H9 (cell line): ENCODE measurements around the gene CRISP2. TPM values are rescaled to one million over a fixed set of nuclear protein-coding genes. Genes with fewer than 3 reads are reported as not detected.

Experiments
- DNase-seq: peaks from one replicate; pipeline ENCODE4 v3.0.0-alpha.2; 2017
- H2AFZ ChIP-seq: one replicate; pipeline ENCODE4 v1.6.1; 2013; ENCODE audit warnings: mild to moderate bottlenecking, low read length, control low read depth, moderate library complexity
- H2AK5ac ChIP-seq: 2 replicates; pipeline ENCODE4 v1.6.1; 2013; ENCODE audit warnings: low read length, control low read depth, mixed read lengths; ENCODE audit not compliant: insufficient read length
- H2BK120ac ChIP-seq: one replicate; pipeline ENCODE4 v1.6.1; 2013; ENCODE audit warnings: low read depth, mild to moderate bottlenecking, low read length, control low read depth, inconsistent platforms; ENCODE audit not compliant: poor library complexity, severe bottlenecking
- H2BK12ac ChIP-seq: 2 replicates; pipeline ENCODE4 v1.6.1; 2013; ENCODE audit warnings: low read length, control low read depth, mixed read lengths, low read depth; ENCODE audit not compliant: insufficient read length
- H2BK15ac ChIP-seq: 2 replicates; pipeline ENCODE4 v1.6.1; 2013; ENCODE audit warnings: low read depth, low read length, control low read depth
- H2BK20ac ChIP-seq: one replicate; pipeline ENCODE4 v1.6.1; 2013; ENCODE audit warnings: low read depth, mild to moderate bottlenecking, low read length, control low read depth, inconsistent platforms; ENCODE audit not compliant: poor library complexity, severe bottlenecking
- H2BK5ac ChIP-seq: 2 replicates; pipeline ENCODE4 v1.6.1; 2013; ENCODE audit warnings: low read length, control low read depth, mixed read lengths; ENCODE audit not compliant: insufficient read length
- H3K14ac ChIP-seq: 2 replicates; pipeline ENCODE4 v1.6.1; 2013; ENCODE audit warnings: low read length, control low read depth; ENCODE audit not compliant: insufficient read depth
- H3K18ac ChIP-seq: 2 replicates; pipeline ENCODE4 v1.6.1; 2013; ENCODE audit warnings: low read depth, mild to moderate bottlenecking, mixed read lengths, low read length, control low read depth; ENCODE audit not compliant: insufficient read length
- H3K23ac ChIP-seq: 2 replicates; pipeline ENCODE4 v1.6.1; 2013; ENCODE audit warnings: low read length, control low read depth, mixed read lengths, low read depth; ENCODE audit not compliant: insufficient read length
- H3K23me2 ChIP-seq: 2 replicates; pipeline ENCODE4 v1.6.1; 2013; ENCODE audit warnings: low read depth, mild to moderate bottlenecking, mixed read lengths, low read length, control low read depth; ENCODE audit not compliant: insufficient read length, poor library complexity, severe bottlenecking
- H3K27ac ChIP-seq: 2 replicates; pipeline ENCODE4 v1.5.1; 2013; ENCODE audit warnings: low read length, control low read depth, mixed read lengths, low read depth; ENCODE audit not compliant: insufficient read length
- H3K27me3 ChIP-seq: 2 replicates; pipeline ENCODE4 v1.6.1; 2013; ENCODE audit warnings: low read length, control low read depth, inconsistent platforms; ENCODE audit not compliant: insufficient read depth
- H3K4ac ChIP-seq: 2 replicates; pipeline ENCODE4 v1.6.1; 2013; ENCODE audit warnings: low read depth, mild to moderate bottlenecking, control low read depth, inconsistent platforms, low read length, moderate library complexity
- H3K4me1 ChIP-seq: 2 replicates; pipeline ENCODE4 v1.6.1; 2013; ENCODE audit warnings: low read length, control low read depth, inconsistent platforms; ENCODE audit not compliant: insufficient read depth
- H3K4me2 ChIP-seq: 2 replicates; pipeline ENCODE4 v1.6.1; 2013; ENCODE audit warnings: low read length, control low read depth, mixed read lengths; ENCODE audit not compliant: insufficient read length, insufficient read depth
- H3K56ac ChIP-seq: 2 replicates; pipeline ENCODE4 v1.6.1; 2013; ENCODE audit warnings: low read depth, mild to moderate bottlenecking, mixed read lengths, low read length, control low read depth; ENCODE audit not compliant: insufficient read length
- H3K79me1 ChIP-seq: 2 replicates; pipeline ENCODE4 v1.6.1; 2013; ENCODE audit warnings: low read depth, mild to moderate bottlenecking, moderate library complexity, low read length, control low read depth, inconsistent platforms; ENCODE audit not compliant: insufficient read depth, poor library complexity, severe bottlenecking
- H3K79me2 ChIP-seq: 2 replicates; pipeline ENCODE4 v1.6.1; 2013; ENCODE audit warnings: low read length, control low read depth, inconsistent platforms; ENCODE audit not compliant: insufficient read depth
- H3K9ac ChIP-seq: 2 replicates; pipeline ENCODE4 v1.6.1; 2013; ENCODE audit warnings: low read length, control low read depth, mixed read lengths; ENCODE audit not compliant: insufficient read length; ENCODE audit errors: extremely low read depth
- H3K9me3 ChIP-seq: one replicate; pipeline ENCODE4 v1.6.1; 2013; ENCODE audit warnings: low read depth, low read length, inconsistent platforms; ENCODE audit not compliant: control insufficient read depth
- H3T11ph ChIP-seq: one replicate; pipeline ENCODE4 v1.6.1; 2013; ENCODE audit warnings: mild to moderate bottlenecking, low read length, control low read depth, inconsistent platforms
- H4K20me1 ChIP-seq: one replicate; pipeline ENCODE4 v1.6.1; 2013; ENCODE audit not compliant: control insufficient read depth, insufficient read length, insufficient read depth
- H4K5ac ChIP-seq: 2 replicates; pipeline ENCODE4 v1.6.1; 2013; ENCODE audit warnings: low read depth, mild to moderate bottlenecking, mixed read lengths, low read length, control low read depth; ENCODE audit not compliant: insufficient read length
- H4K8ac ChIP-seq: replicated peaks from 2 replicates; pipeline ENCODE4 v1.6.1; 2013; ENCODE audit warnings: low read length, control low read depth, mixed read lengths, low read depth; ENCODE audit not compliant: insufficient read length
- H4K91ac ChIP-seq: 2 replicates; pipeline ENCODE4 v1.6.1; 2013; ENCODE audit warnings: low read depth, mild to moderate bottlenecking, moderate library complexity, mixed read lengths, low read length, control low read depth; ENCODE audit not compliant: insufficient read length
- H3K27ac Mint-ChIP-seq, 3 experiments: 2 replicates in 2 of 3; 3 replicates in 1 of 3; pipeline ENCODE4 v1.8.0; 2020 to 2021; ENCODE audit warnings: mixed read lengths in 3 of 3, mild to moderate bottlenecking in 1 of 3, moderate library complexity in 1 of 3
- H3K27me3 Mint-ChIP-seq: 2 replicates; pipeline ENCODE4 v1.8.0; 2021; ENCODE audit warnings: low read depth, mild to moderate bottlenecking, moderate library complexity, mixed read lengths
- H3K36me3 Mint-ChIP-seq, 3 experiments: 2 replicates in 2 of 3; 3 replicates in 1 of 3; pipeline ENCODE4 v1.8.0; 2020 to 2021; ENCODE audit warnings: low read depth in 3 of 3, mixed read lengths in 3 of 3; ENCODE audit not compliant: insufficient read depth in 1 of 3
- H3K4me1 Mint-ChIP-seq, 2 experiments: 2 replicates each; pipeline ENCODE4 v1.8.0; 2020; ENCODE audit warnings: mixed read lengths in 2 of 2
- H3K4me3 Mint-ChIP-seq, 2 experiments: 2 replicates in 1 of 2; 3 replicates in 1 of 2; pipeline ENCODE4 v1.8.0; 2020 to 2021; ENCODE audit warnings: mild to moderate bottlenecking in 2 of 2, mixed read lengths in 2 of 2, moderate library complexity in 1 of 2
- H3K9me3 Mint-ChIP-seq, 2 experiments: 2 replicates in 1 of 2; 3 replicates in 1 of 2; pipeline ENCODE4 v1.8.0; 2020; ENCODE audit warnings: mild to moderate bottlenecking in 2 of 2, mixed read lengths in 2 of 2, moderate library complexity in 1 of 2
- CTCF ChIP-seq: fragments of 200-600 bp; sonication (generic); conservative IDR thresholded peaks from 3 replicates; pipeline ENCODE4 v1.8.0; 2021; ENCODE audit warnings: antibody characterized with exemption, mild to moderate bottlenecking
- WGBS: extraction: QIAGEN DNeasy Blood & Tissue Kit; methylation state at CpG from one replicate; pipeline ENCODE4 v1.1.7; 2013; ENCODE audit warnings: missing lambda C conversion rate, low lambda C conversion rate, mixed read lengths; ENCODE audit not compliant: insufficient read length; ENCODE audit errors: extremely low coverage; 5-methylcytosine and 5-hydroxymethylcytosine counted together
- total RNA-seq: library from RNA; stranded (reverse); gene quantifications from 2 replicates; pipeline ENCODE4 v1.2.1, GENCODE V29; 2021

Gene CRISP2
- total RNA-seq, 1 experiment from 2014 or later: not detected

- Histone ChIP-seq H3K27me3 (no peaks in the 10 kb centered on the region), H2BK120ac (no peak overlapping the region), H4K91ac (no peak overlapping the region), H3K4me2 (no peak overlapping the region), H2AFZ (no peak overlapping the region), H3K18ac (no peak overlapping the region), H2BK20ac (no peak overlapping the region), H3K4ac (no peak overlapping the region), H2AK5ac (no peak overlapping the region), H3K56ac (no peak overlapping the region), H2BK12ac (no peak overlapping the region), H2BK5ac (no peak overlapping the region), H3K23ac (no peak overlapping the region), H3K79me1 (no peaks in the 10 kb centered on the region), H3T11ph (no peak overlapping the region), H4K20me1 (no peaks in the 10 kb centered on the region), H3K9me3 (no peaks in the 10 kb centered on the region), H3K9ac (no peak overlapping the region), H2BK15ac (no peak overlapping the region), H3K79me2 (no peaks in the 10 kb centered on the region), H3K27ac (no peak overlapping the region), H4K8ac (no peak overlapping the region), H4K5ac (no peak overlapping the region), H3K23me2 (no peaks in the 10 kb centered on the region), H3K14ac (no peak overlapping the region), H3K4me1 (no peaks in the 10 kb centered on the region)
- no peaks in the 10 kb centered on the region for H3K36me3 Mint-ChIP-seq
- no peak for DNase-seq
- WGBS: no CpG with 5 or more reads among the region's 3 CpGs
- H3K27me3 Mint-ChIP-seq: no peaks in the 10 kb centered on the region
- no peaks in the 10 kb centered on the region for H3K4me1 Mint-ChIP-seq
- no peaks in the 10 kb centered on the region for H3K9me3 Mint-ChIP-seq
- no peak overlapping the region for H3K4me3 Mint-ChIP-seq
- no peak for TF ChIP-seq CTCF
- H3K27ac Mint-ChIP-seq: no peak overlapping the region
Observed at GRCh38 chr6:49732781-49733180, 19.4 kb upstream of the CRISP2 start.
